ENCODE results near the gene FNBP1.

DNA sequence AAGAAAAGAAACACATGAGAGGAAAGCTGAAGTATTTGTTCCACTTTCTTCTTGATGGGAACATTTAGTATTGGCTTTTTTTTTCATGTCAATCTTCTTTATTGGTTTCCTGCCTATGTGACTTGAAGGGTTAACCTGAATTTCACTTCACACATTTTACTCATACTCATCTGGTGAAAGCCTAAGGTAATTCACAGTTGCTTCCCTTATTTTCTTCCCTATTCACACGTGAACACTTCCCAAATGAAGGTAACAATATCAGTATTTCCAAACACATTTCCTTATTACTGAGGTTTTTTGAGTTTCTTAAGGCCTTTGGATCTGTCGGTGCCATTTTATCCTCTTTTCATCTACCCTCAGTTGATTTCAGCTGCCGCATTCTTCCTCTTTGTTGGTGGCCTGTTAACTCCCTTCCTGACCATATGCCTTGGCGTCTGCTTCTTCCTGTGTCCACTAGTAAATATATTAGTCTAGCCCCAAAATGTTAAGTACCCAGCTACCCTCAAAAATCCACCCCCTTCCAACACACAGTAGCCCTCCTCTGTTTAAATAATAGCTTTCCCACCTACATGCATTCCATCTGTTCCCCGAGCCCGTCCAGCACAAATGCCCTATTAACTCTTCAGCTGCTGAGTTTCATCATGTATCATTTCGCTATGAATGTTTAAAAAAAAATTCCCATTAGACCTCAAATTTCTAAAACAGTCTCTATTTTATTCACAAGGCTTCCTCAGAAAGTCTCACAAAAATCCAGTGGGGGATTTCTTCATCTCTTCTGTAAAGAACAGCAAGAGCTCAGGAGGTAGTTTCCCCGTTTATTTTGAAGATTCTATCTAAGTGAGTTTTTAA lies 110.5 kb downstream of the FNBP1 start:
- TF ChIP-seq, protein P1, sequence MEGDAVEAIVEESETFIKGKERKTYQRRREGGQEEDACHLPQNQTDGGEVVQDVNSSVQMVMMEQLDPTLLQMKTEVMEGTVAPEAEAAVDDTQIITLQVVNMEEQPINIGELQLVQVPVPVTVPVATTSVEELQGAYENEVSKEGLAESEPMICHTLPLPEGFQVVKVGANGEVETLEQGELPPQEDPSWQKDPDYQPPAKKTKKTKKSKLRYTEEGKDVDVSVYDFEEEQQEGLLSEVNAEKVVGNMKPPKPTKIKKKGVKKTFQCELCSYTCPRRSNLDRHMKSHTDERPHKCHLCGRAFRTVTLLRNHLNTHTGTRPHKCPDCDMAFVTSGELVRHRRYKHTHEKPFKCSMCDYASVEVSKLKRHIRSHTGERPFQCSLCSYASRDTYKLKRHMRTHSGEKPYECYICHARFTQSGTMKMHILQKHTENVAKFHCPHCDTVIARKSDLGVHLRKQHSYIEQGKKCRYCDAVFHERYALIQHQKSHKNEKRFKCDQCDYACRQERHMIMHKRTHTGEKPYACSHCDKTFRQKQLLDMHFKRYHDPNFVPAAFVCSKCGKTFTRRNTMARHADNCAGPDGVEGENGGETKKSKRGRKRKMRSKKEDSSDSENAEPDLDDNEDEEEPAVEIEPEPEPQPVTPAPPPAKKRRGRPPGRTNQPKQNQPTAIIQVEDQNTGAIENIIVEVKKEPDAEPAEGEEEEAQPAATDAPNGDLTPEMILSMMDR (IDR thresholded peaks at IDR 0.05), result no peak
- no peak for TF ChIP-seq POLR2A (IDR thresholded peaks at IDR 0.05)
